GM10248 (cell line): ENCODE measurements around the gene SIRPA.

Experiments used
- CTCF ChIA-PET: fragments of 300-600 bp; sonication (Branson Sonifier 250); formaldehyde crosslinking; extraction: SDS; loops from one replicate; lab custom pipeline; 2021; ENCODE audit warnings: antibody characterized with exemption; lab: Yijun Ruan, JAX
- POLR2A ChIA-PET: fragments of 350-650 bp; sonication (Branson Sonifier 250); formaldehyde crosslinking; extraction: SDS; loops from one replicate; lab custom pipeline; 2020; ENCODE audit warnings: antibody characterized with exemption; lab: Yijun Ruan, JAX
- DNase-seq: peaks from one replicate; pipeline ENCODE4 v3.0.0; 2012; ENCODE audit errors: extremely low spot score
- TF ChIP-seq, protein P1 (sequence below): IDR thresholded peaks from 2 replicates; pipeline ENCODE4 v1.5.1; 2012; ENCODE audit warnings: mild to moderate bottlenecking, low read depth; ENCODE audit errors: extremely low read depth, missing control alignments, control extremely low read depth

Gene SIRPA

DNA sequence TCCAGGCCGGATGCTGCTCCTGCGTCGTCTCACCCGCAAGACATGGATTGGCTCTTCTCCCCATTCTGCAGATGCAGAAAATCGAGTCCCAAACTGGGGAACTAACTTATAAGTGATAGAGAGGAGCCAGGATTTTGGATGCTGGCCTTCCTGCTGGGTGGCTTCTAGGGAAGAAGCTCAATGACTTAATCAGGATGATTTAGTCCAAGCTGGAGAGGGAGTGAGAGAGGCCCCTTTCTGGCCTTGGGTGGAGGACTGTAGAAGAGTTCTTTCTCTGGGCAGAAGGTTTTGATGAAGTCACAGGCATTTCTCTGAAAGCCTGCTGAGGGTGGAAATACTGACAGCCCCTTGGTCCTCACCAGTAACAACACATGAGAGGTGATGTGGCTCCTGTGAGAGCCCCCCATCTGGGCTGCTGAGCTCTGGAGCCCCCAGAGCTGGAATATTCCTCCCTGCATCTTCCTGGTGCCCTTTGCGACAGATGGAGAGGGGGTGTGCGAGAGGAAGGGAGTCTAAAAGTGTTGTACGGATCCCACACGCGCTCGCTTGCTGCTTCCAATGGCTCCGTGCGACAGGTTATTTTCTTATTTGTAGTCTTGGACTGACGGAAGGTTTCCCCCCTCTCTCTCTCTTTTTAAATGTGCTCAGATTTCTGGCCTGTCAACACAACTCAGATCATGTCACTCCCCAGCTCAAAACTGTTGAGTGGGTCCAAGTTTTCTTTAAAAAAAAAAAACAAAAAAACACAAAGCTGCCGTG, 3.5 kb downstream of the SIRPA start:
- DNase-seq = no peak
- POLR2A ChIA-PET = no interaction called here
- TF ChIP-seq, protein P1, sequence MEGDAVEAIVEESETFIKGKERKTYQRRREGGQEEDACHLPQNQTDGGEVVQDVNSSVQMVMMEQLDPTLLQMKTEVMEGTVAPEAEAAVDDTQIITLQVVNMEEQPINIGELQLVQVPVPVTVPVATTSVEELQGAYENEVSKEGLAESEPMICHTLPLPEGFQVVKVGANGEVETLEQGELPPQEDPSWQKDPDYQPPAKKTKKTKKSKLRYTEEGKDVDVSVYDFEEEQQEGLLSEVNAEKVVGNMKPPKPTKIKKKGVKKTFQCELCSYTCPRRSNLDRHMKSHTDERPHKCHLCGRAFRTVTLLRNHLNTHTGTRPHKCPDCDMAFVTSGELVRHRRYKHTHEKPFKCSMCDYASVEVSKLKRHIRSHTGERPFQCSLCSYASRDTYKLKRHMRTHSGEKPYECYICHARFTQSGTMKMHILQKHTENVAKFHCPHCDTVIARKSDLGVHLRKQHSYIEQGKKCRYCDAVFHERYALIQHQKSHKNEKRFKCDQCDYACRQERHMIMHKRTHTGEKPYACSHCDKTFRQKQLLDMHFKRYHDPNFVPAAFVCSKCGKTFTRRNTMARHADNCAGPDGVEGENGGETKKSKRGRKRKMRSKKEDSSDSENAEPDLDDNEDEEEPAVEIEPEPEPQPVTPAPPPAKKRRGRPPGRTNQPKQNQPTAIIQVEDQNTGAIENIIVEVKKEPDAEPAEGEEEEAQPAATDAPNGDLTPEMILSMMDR = no peak
- CTCF ChIA-PET = interaction anchor here (0.7 to 1.4 kb wide), 3 partner anchors 8 to 122 kb away, joined by 3 to 5 read pairs (median 3); no protein-coding TSS in a partner anchor

DNA sequence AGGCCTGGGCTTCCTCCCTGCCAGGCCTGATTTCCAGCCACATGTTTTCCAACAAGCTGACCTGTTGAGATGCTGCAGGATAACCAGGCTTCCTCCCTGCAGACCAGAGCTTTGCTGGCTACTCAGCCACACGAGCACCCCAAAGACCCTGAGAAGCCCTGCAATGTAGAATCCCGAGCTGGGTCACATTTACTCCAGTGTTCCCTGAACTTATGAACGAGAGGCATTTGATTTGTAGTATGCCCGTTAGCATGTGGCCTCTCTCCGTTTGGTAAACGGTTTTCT, 4.0 kb downstream of the SIRPA start:
- DNase-seq = no peak
- ChIA-PET CTCF (interaction anchor here (0.7 to 1.4 kb wide), 3 partner anchors 8 to 122 kb away, joined by 3 to 5 read pairs (median 3); no protein-coding TSS in a partner anchor), POLR2A (no interaction called here)
- TF ChIP-seq, protein P1 = no peak

DNA sequence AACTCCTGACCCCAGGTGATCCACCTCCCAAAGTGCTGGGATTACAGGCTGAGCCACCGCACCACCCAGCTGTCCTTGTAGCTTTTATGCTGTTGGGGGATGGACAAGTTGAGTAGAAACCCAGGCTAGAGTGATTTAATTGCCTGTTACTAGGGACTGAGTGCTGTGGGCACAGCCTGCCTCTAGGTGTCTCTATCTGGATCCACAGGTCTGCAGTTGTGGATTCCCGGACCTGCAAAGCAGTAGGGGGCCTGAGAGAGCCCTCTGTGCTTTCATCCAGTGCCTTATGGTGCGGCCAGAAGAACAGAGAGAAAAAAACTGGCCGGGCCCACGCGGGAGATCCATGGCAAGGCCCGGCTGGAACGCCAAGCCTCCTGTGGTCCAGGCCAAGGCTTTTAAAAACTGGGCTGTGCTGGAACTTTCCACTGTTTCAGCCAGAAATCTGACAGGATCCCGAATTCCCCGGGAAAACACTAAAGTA, 5.2 kb downstream of the SIRPA start:
- TF ChIP-seq, protein P1 = no peak
- DNase-seq = peak; percentile 56
- CTCF ChIA-PET = no interaction called here
- POLR2A ChIA-PET = no interaction called here

DNA sequence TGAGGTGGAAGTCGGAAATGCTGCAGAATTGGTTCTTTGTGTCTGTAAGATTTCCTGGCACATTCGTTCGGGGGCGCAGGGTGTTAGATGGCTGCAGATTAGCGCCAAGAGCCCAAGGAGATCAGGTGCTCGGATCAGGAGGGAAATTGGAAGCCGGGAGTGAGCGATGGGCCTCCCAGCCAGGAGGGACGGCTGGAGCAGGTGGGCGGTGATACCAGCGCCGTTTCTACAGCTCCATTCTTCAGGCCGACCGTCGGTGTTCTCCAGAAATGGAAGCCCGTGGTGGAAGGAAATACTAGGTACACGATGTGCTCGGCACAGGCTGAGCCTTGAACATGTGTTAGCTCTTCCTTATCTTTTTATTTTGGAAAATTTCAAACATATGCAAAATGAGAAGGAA, 6.5 kb downstream of the SIRPA start:
- TF ChIP-seq, protein P1 = no peak
- POLR2A ChIA-PET = no interaction called here
- CTCF ChIA-PET = no interaction called here

DNA sequence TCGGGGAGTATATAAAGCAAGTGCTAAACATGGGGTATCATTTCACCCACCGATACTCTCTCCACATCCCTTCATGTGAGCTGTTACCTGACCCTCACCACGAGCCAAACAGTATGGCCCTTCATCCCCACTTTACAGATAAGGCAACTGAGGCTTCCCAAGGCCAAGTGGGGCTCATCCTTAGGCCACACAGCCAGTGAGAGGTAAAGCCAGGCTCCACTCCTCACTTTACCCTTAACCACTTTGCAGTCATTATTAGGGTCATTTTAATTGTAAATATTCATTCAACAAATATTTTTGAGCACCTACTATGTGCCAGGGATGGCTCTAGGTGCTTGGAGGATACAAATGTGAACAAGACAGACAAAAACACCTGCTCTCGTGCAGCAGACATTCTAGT, 7.0 kb downstream of the SIRPA start:
- TF ChIP-seq, protein P1 = no peak
- POLR2A ChIA-PET = no interaction called here
- CTCF ChIA-PET = no interaction called here
- no peak for DNase-seq

More for the DNA sequence above, 6.5 kb downstream of the SIRPA start:
- no peak for DNase-seq

DNA sequence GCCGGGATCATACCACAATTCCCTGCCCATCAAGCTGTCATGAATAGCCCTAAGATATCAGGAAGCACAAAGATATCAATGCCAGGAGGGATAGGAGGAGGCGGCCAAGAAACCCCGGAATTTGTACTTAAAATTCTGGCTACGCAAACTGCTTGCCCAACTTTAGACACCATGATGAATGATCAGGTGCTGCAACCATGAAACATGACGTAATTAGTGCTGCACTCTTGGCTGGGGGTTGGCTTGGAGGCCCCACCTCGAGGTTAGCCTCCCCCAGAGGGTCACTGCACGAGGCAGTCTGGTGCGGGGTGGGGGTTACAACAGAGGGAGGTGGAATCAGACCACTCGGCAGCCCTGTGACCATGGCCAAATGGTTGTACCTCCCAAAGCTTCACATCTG, 8.9 kb downstream of the SIRPA start:
- ChIA-PET CTCF (no interaction called here), POLR2A (no interaction called here)
- DNase-seq = no peak
- TF ChIP-seq, protein P1 = no peak
